H9 (cell line): ENCODE results near the gene PLAC9. TPM values are rescaled to one million over a fixed set of nuclear protein-coding genes. Genes with fewer than 3 reads are reported as not detected.

Experiments used
- DNase-seq: peaks from one replicate; pipeline ENCODE4 v3.0.0-alpha.2; 2017
- H2AFZ ChIP-seq: one replicate; pipeline ENCODE4 v1.6.1; 2013; ENCODE audit warnings: mild to moderate bottlenecking, low read length, control low read depth, moderate library complexity
- H2AK5ac ChIP-seq: 2 replicates; pipeline ENCODE4 v1.6.1; 2013; ENCODE audit warnings: low read length, control low read depth, mixed read lengths; ENCODE audit not compliant: insufficient read length
- H2BK120ac ChIP-seq: one replicate; pipeline ENCODE4 v1.6.1; 2013; ENCODE audit warnings: low read depth, mild to moderate bottlenecking, low read length, control low read depth, inconsistent platforms; ENCODE audit not compliant: poor library complexity, severe bottlenecking
- H2BK12ac ChIP-seq: 2 replicates; pipeline ENCODE4 v1.6.1; 2013; ENCODE audit warnings: low read length, control low read depth, mixed read lengths, low read depth; ENCODE audit not compliant: insufficient read length
- H2BK15ac ChIP-seq: 2 replicates; pipeline ENCODE4 v1.6.1; 2013; ENCODE audit warnings: low read depth, low read length, control low read depth
- H2BK20ac ChIP-seq: one replicate; pipeline ENCODE4 v1.6.1; 2013; ENCODE audit warnings: low read depth, mild to moderate bottlenecking, low read length, control low read depth, inconsistent platforms; ENCODE audit not compliant: poor library complexity, severe bottlenecking
- H2BK5ac ChIP-seq: 2 replicates; pipeline ENCODE4 v1.6.1; 2013; ENCODE audit warnings: low read length, control low read depth, mixed read lengths; ENCODE audit not compliant: insufficient read length
- H3K14ac ChIP-seq: 2 replicates; pipeline ENCODE4 v1.6.1; 2013; ENCODE audit warnings: low read length, control low read depth; ENCODE audit not compliant: insufficient read depth
- H3K18ac ChIP-seq: 2 replicates; pipeline ENCODE4 v1.6.1; 2013; ENCODE audit warnings: low read depth, mild to moderate bottlenecking, mixed read lengths, low read length, control low read depth; ENCODE audit not compliant: insufficient read length
- H3K23ac ChIP-seq: 2 replicates; pipeline ENCODE4 v1.6.1; 2013; ENCODE audit warnings: low read length, control low read depth, mixed read lengths, low read depth; ENCODE audit not compliant: insufficient read length
- H3K23me2 ChIP-seq: 2 replicates; pipeline ENCODE4 v1.6.1; 2013; ENCODE audit warnings: low read depth, mild to moderate bottlenecking, mixed read lengths, low read length, control low read depth; ENCODE audit not compliant: insufficient read length, poor library complexity, severe bottlenecking
- H3K27ac ChIP-seq: 2 replicates; pipeline ENCODE4 v1.5.1; 2013; ENCODE audit warnings: low read length, control low read depth, mixed read lengths, low read depth; ENCODE audit not compliant: insufficient read length
- H3K27me3 ChIP-seq: 2 replicates; pipeline ENCODE4 v1.6.1; 2013; ENCODE audit warnings: low read length, control low read depth, inconsistent platforms; ENCODE audit not compliant: insufficient read depth
- H3K4ac ChIP-seq: 2 replicates; pipeline ENCODE4 v1.6.1; 2013; ENCODE audit warnings: low read depth, mild to moderate bottlenecking, control low read depth, inconsistent platforms, low read length, moderate library complexity
- H3K4me1 ChIP-seq: 2 replicates; pipeline ENCODE4 v1.6.1; 2013; ENCODE audit warnings: low read length, control low read depth, inconsistent platforms; ENCODE audit not compliant: insufficient read depth
- H3K4me2 ChIP-seq: 2 replicates; pipeline ENCODE4 v1.6.1; 2013; ENCODE audit warnings: low read length, control low read depth, mixed read lengths; ENCODE audit not compliant: insufficient read length, insufficient read depth
- H3K56ac ChIP-seq: 2 replicates; pipeline ENCODE4 v1.6.1; 2013; ENCODE audit warnings: low read depth, mild to moderate bottlenecking, mixed read lengths, low read length, control low read depth; ENCODE audit not compliant: insufficient read length
- H3K79me1 ChIP-seq: 2 replicates; pipeline ENCODE4 v1.6.1; 2013; ENCODE audit warnings: low read depth, mild to moderate bottlenecking, moderate library complexity, low read length, control low read depth, inconsistent platforms; ENCODE audit not compliant: insufficient read depth, poor library complexity, severe bottlenecking
- H3K79me2 ChIP-seq: 2 replicates; pipeline ENCODE4 v1.6.1; 2013; ENCODE audit warnings: low read length, control low read depth, inconsistent platforms; ENCODE audit not compliant: insufficient read depth
- H3K9ac ChIP-seq: 2 replicates; pipeline ENCODE4 v1.6.1; 2013; ENCODE audit warnings: low read length, control low read depth, mixed read lengths; ENCODE audit not compliant: insufficient read length; ENCODE audit errors: extremely low read depth
- H3K9me3 ChIP-seq: one replicate; pipeline ENCODE4 v1.6.1; 2013; ENCODE audit warnings: low read depth, low read length, inconsistent platforms; ENCODE audit not compliant: control insufficient read depth
- H3T11ph ChIP-seq: one replicate; pipeline ENCODE4 v1.6.1; 2013; ENCODE audit warnings: mild to moderate bottlenecking, low read length, control low read depth, inconsistent platforms
- H4K20me1 ChIP-seq: one replicate; pipeline ENCODE4 v1.6.1; 2013; ENCODE audit not compliant: control insufficient read depth, insufficient read length, insufficient read depth
- H4K5ac ChIP-seq: 2 replicates; pipeline ENCODE4 v1.6.1; 2013; ENCODE audit warnings: low read depth, mild to moderate bottlenecking, mixed read lengths, low read length, control low read depth; ENCODE audit not compliant: insufficient read length
- H4K8ac ChIP-seq: replicated peaks from 2 replicates; pipeline ENCODE4 v1.6.1; 2013; ENCODE audit warnings: low read length, control low read depth, mixed read lengths, low read depth; ENCODE audit not compliant: insufficient read length
- H4K91ac ChIP-seq: 2 replicates; pipeline ENCODE4 v1.6.1; 2013; ENCODE audit warnings: low read depth, mild to moderate bottlenecking, moderate library complexity, mixed read lengths, low read length, control low read depth; ENCODE audit not compliant: insufficient read length
- H3K27ac Mint-ChIP-seq, 3 experiments: 2 replicates in 2 of 3; 3 replicates in 1 of 3; pipeline ENCODE4 v1.8.0; 2020 to 2021; ENCODE audit warnings: mixed read lengths in 3 of 3, mild to moderate bottlenecking in 1 of 3, moderate library complexity in 1 of 3
- H3K27me3 Mint-ChIP-seq: 2 replicates; pipeline ENCODE4 v1.8.0; 2021; ENCODE audit warnings: low read depth, mild to moderate bottlenecking, moderate library complexity, mixed read lengths
- H3K36me3 Mint-ChIP-seq, 3 experiments: 2 replicates in 2 of 3; 3 replicates in 1 of 3; pipeline ENCODE4 v1.8.0; 2020 to 2021; ENCODE audit warnings: low read depth in 3 of 3, mixed read lengths in 3 of 3; ENCODE audit not compliant: insufficient read depth in 1 of 3
- H3K4me1 Mint-ChIP-seq, 2 experiments: 2 replicates each; pipeline ENCODE4 v1.8.0; 2020; ENCODE audit warnings: mixed read lengths in 2 of 2
- H3K4me3 Mint-ChIP-seq, 2 experiments: 2 replicates in 1 of 2; 3 replicates in 1 of 2; pipeline ENCODE4 v1.8.0; 2020 to 2021; ENCODE audit warnings: mild to moderate bottlenecking in 2 of 2, mixed read lengths in 2 of 2, moderate library complexity in 1 of 2
- H3K9me3 Mint-ChIP-seq, 2 experiments: 2 replicates in 1 of 2; 3 replicates in 1 of 2; pipeline ENCODE4 v1.8.0; 2020; ENCODE audit warnings: mild to moderate bottlenecking in 2 of 2, mixed read lengths in 2 of 2, moderate library complexity in 1 of 2
- total RNA-seq: library from RNA; stranded (reverse); gene quantifications from 2 replicates; pipeline ENCODE4 v1.2.1, GENCODE V29; 2021
- TF ChIP-seq, protein P1 (sequence below): fragments of 200-600 bp; sonication (generic); conservative IDR thresholded peaks from 3 replicates; pipeline ENCODE4 v1.8.0; 2021; ENCODE audit warnings: antibody characterized with exemption, mild to moderate bottlenecking

The PLAC9 gene
- total RNA-seq, 1 experiment from 2014 or later = 4.3 TPM

DNA sequence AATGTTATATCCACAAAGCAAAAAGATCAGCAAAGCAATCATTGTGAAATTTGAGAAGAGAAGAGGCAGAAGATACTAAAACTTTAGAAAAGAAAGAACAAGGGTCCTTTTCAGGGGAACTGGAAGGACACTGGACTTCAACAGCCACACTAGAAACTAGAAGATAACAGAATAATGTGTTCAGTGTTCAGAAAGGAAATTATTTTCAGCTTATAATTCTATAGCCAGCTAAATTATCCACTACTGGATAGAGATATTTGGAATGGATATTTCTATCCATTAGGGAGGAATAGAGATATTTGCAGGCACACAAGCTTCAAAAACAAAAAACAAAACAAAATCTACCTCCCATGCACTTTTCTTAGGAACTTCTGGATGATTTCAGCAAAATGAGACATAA, 60.0 kb downstream of the PLAC9 start:
- no peak overlapping the region for H3K9ac ChIP-seq
- H2AK5ac ChIP-seq = no peak overlapping the region
- H4K91ac ChIP-seq = no peak overlapping the region
- H3K23ac ChIP-seq = no peak overlapping the region
- H2BK12ac ChIP-seq = no peak overlapping the region
- no peak overlapping the region for H3K4ac ChIP-seq
- H3K23me2 ChIP-seq = no peaks in the 10 kb centered on the region
- Mint-ChIP-seq H3K4me1 (peaks cover 30 to 51% of the 10 kb centered on the region in 2 experiments), H3K27me3 (no peaks in the 10 kb centered on the region), H3K4me3 (no peak overlapping the region), H3K36me3 (peaks cover 0 to 2% (median 0%) of the 10 kb centered on the region in 3 experiments; a peak in 4 of 7 replicates), H3K27ac (no peak overlapping the region), H3K9me3 (no peaks in the 10 kb centered on the region)
- H3K14ac ChIP-seq = no peak overlapping the region
- H3K79me2 ChIP-seq = peaks cover 3% of the 10 kb centered on the region; the same call in 1 of the 2 replicates
- no peaks in the 10 kb centered on the region for H3K9me3 ChIP-seq
- H4K20me1 ChIP-seq = no peaks in the 10 kb centered on the region
- TF ChIP-seq, protein P1, sequence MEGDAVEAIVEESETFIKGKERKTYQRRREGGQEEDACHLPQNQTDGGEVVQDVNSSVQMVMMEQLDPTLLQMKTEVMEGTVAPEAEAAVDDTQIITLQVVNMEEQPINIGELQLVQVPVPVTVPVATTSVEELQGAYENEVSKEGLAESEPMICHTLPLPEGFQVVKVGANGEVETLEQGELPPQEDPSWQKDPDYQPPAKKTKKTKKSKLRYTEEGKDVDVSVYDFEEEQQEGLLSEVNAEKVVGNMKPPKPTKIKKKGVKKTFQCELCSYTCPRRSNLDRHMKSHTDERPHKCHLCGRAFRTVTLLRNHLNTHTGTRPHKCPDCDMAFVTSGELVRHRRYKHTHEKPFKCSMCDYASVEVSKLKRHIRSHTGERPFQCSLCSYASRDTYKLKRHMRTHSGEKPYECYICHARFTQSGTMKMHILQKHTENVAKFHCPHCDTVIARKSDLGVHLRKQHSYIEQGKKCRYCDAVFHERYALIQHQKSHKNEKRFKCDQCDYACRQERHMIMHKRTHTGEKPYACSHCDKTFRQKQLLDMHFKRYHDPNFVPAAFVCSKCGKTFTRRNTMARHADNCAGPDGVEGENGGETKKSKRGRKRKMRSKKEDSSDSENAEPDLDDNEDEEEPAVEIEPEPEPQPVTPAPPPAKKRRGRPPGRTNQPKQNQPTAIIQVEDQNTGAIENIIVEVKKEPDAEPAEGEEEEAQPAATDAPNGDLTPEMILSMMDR = no peak
- no peak overlapping the region for H2BK20ac ChIP-seq
- H4K8ac ChIP-seq = no peak overlapping the region
- H2BK5ac ChIP-seq = no peak overlapping the region
- H3K56ac ChIP-seq = no peak overlapping the region
- H2BK15ac ChIP-seq = no peak overlapping the region
- H3K18ac ChIP-seq = no peak overlapping the region
- no peak overlapping the region for H4K5ac ChIP-seq
- no peaks in the 10 kb centered on the region; the same call in 1 of the 2 replicates for H3K4me1 ChIP-seq
- no peak overlapping the region for H2AFZ ChIP-seq
- no peak overlapping the region for H2BK120ac ChIP-seq
- H3K4me2 ChIP-seq = no peak overlapping the region
- H3T11ph ChIP-seq = no peak overlapping the region
- no peak overlapping the region for H3K27ac ChIP-seq
- no peaks in the 10 kb centered on the region for H3K79me1 ChIP-seq
- DNase-seq = no peak
- H3K27me3 ChIP-seq = no peaks in the 10 kb centered on the region
